Nephron progenitor cell (in vitro differentiated cells): ENCODE measurements around the gene TTLL12.
"Not testable (repeated sequence)": the region's sequence is repeated elsewhere in the genome, so short reads cannot be mapped to it uniquely, and the experiment has no call there.

ENCODE experiments used
- DNase-seq: peaks from one replicate; pipeline ENCODE4 v3.0.0; 2021
- H3K27ac Mint-ChIP-seq: 2 replicates; pipeline ENCODE4 v1.8.0; 2021; ENCODE audit warnings: mild to moderate bottlenecking, moderate library complexity, mixed read lengths
- H3K27me3 Mint-ChIP-seq: 2 replicates; pipeline ENCODE4 v1.8.0; 2021; ENCODE audit warnings: mild to moderate bottlenecking, low read depth, mixed read lengths; ENCODE audit not compliant: poor library complexity
- H3K36me3 Mint-ChIP-seq: 2 replicates; pipeline ENCODE4 v1.8.0; 2021; ENCODE audit warnings: low read depth, mixed read lengths
- H3K4me1 Mint-ChIP-seq: 2 replicates; pipeline ENCODE4 v1.8.0; 2021; ENCODE audit warnings: mixed read lengths
- H3K4me3 Mint-ChIP-seq: 2 replicates; pipeline ENCODE4 v1.8.0; 2021; ENCODE audit warnings: mild to moderate bottlenecking, moderate library complexity, mixed read lengths
- H3K9me3 Mint-ChIP-seq: 2 replicates; pipeline ENCODE4 v1.8.0; 2021; ENCODE audit warnings: mild to moderate bottlenecking, moderate library complexity, mixed read lengths
- TF ChIP-seq, protein P1 (sequence below): fragments of 200-600 bp; sonication (generic); IDR thresholded peaks from 2 replicates; pipeline ENCODE4 v1.5.0; 2021; ENCODE audit warnings: antibody characterized with exemption

The TTLL12 gene

DNA sequence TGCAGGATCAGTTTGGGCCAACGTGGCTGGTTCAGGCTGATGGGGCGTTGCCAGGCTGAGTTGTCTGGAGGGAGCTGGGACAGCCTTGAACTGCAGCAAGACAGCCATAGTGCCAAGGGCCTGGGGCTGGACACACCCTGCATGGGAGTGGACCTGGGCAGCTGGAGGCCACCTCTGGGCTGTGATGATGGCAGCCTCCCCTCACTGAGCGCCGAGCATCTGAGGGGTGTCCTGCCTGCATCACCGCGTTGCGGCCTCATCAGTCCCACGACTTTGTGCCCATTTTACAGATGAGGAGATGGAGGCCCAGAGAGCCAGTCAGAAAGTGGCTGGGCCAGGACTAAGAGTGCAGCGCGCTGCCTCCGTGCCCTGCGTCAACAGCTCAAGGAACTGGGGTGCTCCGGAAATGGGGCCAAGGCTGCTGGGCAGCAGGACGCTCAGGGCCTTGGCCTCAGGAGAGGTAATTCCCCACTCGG lies 36.2 kb downstream of the TTLL12 start:
- Mint-ChIP-seq H3K27ac (no peak overlapping the region), H3K36me3 (no peaks in the 10 kb centered on the region), H3K4me1 (peaks cover 11% of the 10 kb centered on the region), H3K4me3 (peak overlapping the region; percentile 82), H3K27me3 (peaks cover 62% of the 10 kb centered on the region), H3K9me3 (no peaks in the 10 kb centered on the region)
- no peak for DNase-seq
- TF ChIP-seq, protein P1, sequence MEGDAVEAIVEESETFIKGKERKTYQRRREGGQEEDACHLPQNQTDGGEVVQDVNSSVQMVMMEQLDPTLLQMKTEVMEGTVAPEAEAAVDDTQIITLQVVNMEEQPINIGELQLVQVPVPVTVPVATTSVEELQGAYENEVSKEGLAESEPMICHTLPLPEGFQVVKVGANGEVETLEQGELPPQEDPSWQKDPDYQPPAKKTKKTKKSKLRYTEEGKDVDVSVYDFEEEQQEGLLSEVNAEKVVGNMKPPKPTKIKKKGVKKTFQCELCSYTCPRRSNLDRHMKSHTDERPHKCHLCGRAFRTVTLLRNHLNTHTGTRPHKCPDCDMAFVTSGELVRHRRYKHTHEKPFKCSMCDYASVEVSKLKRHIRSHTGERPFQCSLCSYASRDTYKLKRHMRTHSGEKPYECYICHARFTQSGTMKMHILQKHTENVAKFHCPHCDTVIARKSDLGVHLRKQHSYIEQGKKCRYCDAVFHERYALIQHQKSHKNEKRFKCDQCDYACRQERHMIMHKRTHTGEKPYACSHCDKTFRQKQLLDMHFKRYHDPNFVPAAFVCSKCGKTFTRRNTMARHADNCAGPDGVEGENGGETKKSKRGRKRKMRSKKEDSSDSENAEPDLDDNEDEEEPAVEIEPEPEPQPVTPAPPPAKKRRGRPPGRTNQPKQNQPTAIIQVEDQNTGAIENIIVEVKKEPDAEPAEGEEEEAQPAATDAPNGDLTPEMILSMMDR = no peak

DNA sequence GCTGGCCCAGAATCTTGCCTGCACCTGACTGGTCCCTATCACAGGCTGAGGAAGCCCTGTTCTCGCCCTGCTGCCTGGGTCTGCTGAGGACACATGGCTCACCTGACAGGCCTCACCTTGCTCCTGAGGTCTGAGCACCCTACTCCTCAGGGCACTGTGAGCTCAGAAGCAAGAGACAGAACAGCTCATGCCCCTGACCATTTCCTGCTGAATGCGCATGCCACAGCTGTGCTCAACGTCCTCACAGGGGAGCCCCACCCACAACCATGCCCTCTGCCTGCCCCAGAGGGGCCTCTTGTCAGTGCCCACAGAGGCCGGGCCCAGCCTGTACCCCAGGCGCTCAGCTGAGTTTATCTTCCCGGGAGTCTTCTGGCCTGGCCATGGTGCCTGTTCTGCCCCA lies 38.4 kb downstream of the TTLL12 start:
- H3K27me3 Mint-ChIP-seq = peaks cover 62% of the 10 kb centered on the region
- no peaks in the 10 kb centered on the region for H3K9me3 Mint-ChIP-seq
- TF ChIP-seq, protein P1 = no peak
- no peak overlapping the region for H3K27ac Mint-ChIP-seq
- H3K4me3 Mint-ChIP-seq = no peak overlapping the region
- H3K4me1 Mint-ChIP-seq = peaks cover 15% of the 10 kb centered on the region
- H3K36me3 Mint-ChIP-seq = no peaks in the 10 kb centered on the region
- DNase-seq = no peak

DNA sequence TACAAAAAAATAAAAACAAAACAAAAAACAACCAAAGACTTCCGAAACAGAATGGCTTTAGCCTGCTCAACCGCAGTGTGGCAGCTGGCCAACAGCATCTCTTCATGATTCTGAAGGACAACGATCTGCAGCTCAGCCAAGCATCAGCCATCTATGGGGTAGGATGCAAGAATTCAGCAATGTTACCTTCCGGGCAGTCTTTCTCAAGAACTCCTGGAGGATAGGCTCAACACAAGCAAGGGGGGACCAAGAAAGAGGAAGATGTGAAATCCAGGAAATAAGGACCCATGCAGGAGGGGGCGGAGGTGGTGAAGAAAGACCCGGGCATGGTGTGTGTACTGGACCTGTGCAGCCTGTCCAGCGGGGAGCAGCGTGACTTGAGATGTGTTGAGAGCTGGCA lies 39.1 kb downstream of the TTLL12 start:
- Mint-ChIP-seq H3K36me3 (no peaks in the 10 kb centered on the region), H3K4me1 (peaks cover 14% of the 10 kb centered on the region), H3K9me3 (no peaks in the 10 kb centered on the region), H3K27me3 (peaks cover 55% of the 10 kb centered on the region), H3K27ac (no peak overlapping the region), H3K4me3 (no peak overlapping the region)
- no peak for DNase-seq
- TF ChIP-seq, protein P1 = no peak

GRCh38 chr22:43146332-43146731 lies 40.6 kb downstream of the TTLL12 start:
- Mint-ChIP-seq H3K27me3 (peaks cover 44% of the 10 kb centered on the region), H3K4me1 (peaks cover 17% of the 10 kb centered on the region)
- not testable (repeated sequence) for H3K9me3 Mint-ChIP-seq, H3K27ac Mint-ChIP-seq, H3K36me3 Mint-ChIP-seq, DNase-seq, H3K4me3 Mint-ChIP-seq

- Mint-ChIP-seq H3K27me3 (peaks cover 34% of the 10 kb centered on the region), H3K4me1 (peaks cover 12% of the 10 kb centered on the region)
- not testable (repeated sequence) for H3K36me3 Mint-ChIP-seq, H3K9me3 Mint-ChIP-seq, DNase-seq, H3K4me3 Mint-ChIP-seq, H3K27ac Mint-ChIP-seq
These were observed 41.6 kb downstream of the TTLL12 start for GRCh38 chr22:43145371-43145770.

DNA sequence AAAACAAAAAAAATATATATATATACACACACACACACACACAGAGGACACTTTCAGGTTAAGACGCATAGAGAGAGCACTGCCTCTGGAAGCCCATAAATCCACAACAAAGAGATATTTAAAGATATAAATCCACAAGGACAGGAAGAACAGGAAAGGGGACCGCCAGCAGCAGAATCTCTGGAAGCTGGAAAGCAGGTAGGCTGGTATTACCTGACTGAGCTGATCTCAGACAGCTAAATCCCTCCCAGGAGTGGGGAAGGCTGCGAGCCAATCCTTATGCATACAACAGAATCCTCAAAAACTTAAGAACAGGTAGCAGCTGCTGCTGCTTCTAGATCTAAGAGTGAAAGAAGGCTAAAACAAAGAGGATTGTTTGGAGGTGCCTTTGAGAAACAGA lies 42.0 kb downstream of the TTLL12 start:
- H3K4me1 Mint-ChIP-seq = peaks cover 12% of the 10 kb centered on the region
- no peak for DNase-seq
- peak overlapping the region; percentile 62 for H3K4me3 Mint-ChIP-seq
- H3K9me3 Mint-ChIP-seq = no peaks in the 10 kb centered on the region
- H3K36me3 Mint-ChIP-seq = peaks cover 13% of the 10 kb centered on the region
- H3K27ac Mint-ChIP-seq = peak overlapping the region; percentile 48
- peaks cover 31% of the 10 kb centered on the region for H3K27me3 Mint-ChIP-seq
- TF ChIP-seq, protein P1 = no peak

DNA sequence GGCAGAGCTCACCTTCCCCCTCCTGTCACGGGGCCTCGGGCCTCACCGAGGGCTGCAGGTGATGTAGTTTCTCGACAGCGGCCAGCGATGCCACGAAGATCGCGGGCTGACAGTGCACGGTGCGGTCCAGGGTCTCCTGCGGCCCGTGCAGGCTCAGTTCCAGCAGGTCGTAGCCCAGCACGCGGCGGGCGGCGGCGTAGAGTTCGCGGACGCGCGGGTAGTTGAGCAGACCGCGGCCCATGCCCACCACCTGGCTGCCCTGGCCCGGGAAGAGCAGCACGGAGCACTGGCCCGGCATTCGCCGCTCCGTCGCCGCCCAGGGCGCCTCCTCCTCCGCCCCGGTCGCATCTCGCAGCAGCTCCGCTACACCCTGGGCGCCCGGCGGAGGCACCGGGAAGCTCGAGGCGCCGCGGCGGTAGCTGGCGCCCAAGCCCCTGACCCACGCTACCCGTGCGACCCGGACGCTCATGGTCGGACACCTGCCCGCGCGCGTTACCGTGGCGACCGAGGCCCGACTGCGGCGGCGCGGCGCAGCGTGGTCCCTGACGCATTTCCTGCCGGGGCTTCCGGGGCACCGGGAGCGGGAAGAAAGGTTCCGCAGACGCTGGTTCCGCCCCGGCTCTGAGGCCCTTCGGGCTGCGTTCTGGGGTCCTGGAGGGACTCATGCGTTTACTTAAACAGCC lies 43.9 kb downstream of the TTLL12 start, which contains the start of gene MCAT:
TSS of gene MCAT (minus strand) at position 519 of the 683 bp plus-strand sequence. CDS start at position 469, 50 bp downstream.
- Mint-ChIP-seq H3K27me3 (peaks cover 21% of the 10 kb centered on the region), H3K4me3 (peak within 1 kb of the TSS; percentile 88), H3K36me3 (peaks cover 28% of the 10 kb centered on the region), H3K27ac (peak within 1 kb of the TSS; percentile 74), H3K4me1 (peaks cover 12% of the 10 kb centered on the region), H3K9me3 (no peaks in the 10 kb centered on the region)
- TF ChIP-seq, protein P1 = no peak
- peak; percentile 81 for DNase-seq
